GM23338 (cell line): ENCODE data around the gene CBY3. TPM values are rescaled to one million over a fixed set of nuclear protein-coding genes. Genes with fewer than 3 reads are reported as not detected.
A peak's percentile ranks its signal among the peaks of the same experiment; 100 is the strongest.
"Not testable (repeated sequence)": the region's sequence is repeated elsewhere in the genome, so short reads cannot be mapped to it uniquely, and the experiment has no call there.

Source experiments
- ATAC-seq: fragments of 200-7000 bp; cut with Tn5 transposase; 3 replicates; pipeline ENCODE4 v1.9.1; 2020
- DNase-seq: peaks from one replicate; pipeline ENCODE4 v3.0.0-alpha.2; 2015; ENCODE audit warnings: low spot score
- H2AFZ ChIP-seq: fragments of 200-600 bp; sonication (generic); 2 replicates; pipeline ENCODE4 v1.8.0; 2016; ENCODE audit warnings: antibody characterized with exemption, mild to moderate bottlenecking, moderate library complexity
- H3F3A ChIP-seq: fragments of 200-600 bp; sonication (generic); replicated peaks from 2 replicates; pipeline ENCODE4 v1.8.0; 2017; ENCODE audit warnings: antibody characterized with exemption, mixed run types, low read depth
- H3K27ac ChIP-seq: fragments of 200-600 bp; sonication (generic); 2 replicates; pipeline ENCODE4 v1.6.1; 2016; ENCODE audit warnings: low read depth
- H3K27me3 ChIP-seq: fragments of 200-600 bp; sonication (generic); 2 replicates; pipeline ENCODE4 v1.8.0; 2016; ENCODE audit warnings: mild to moderate bottlenecking, mixed run types, moderate library complexity; ENCODE audit not compliant: insufficient read depth
- H3K36me3 ChIP-seq: fragments of 200-600 bp; sonication (generic); 2 replicates; pipeline ENCODE4 v1.8.0; 2016; ENCODE audit warnings: mild to moderate bottlenecking; ENCODE audit not compliant: insufficient read depth
- H3K4me1 ChIP-seq: fragments of 200-600 bp; sonication (generic); 2 replicates; pipeline ENCODE4 v1.8.0; 2016; ENCODE audit warnings: mild to moderate bottlenecking, moderate library complexity; ENCODE audit not compliant: insufficient read depth
- H3K4me2 ChIP-seq: fragments of 200-600 bp; sonication (generic); 2 replicates; pipeline ENCODE4 v1.7.1; 2017; ENCODE audit warnings: mixed run types
- H3K4me3 ChIP-seq: fragments of 200-600 bp; sonication (generic); 2 replicates; pipeline ENCODE4 v1.6.1; 2016; ENCODE audit warnings: mixed run types
- H3K79me2 ChIP-seq: fragments of 200-600 bp; sonication (generic); replicated peaks from 2 replicates; pipeline ENCODE4 v1.8.0; 2017; ENCODE audit warnings: mild to moderate bottlenecking; ENCODE audit not compliant: insufficient read depth
- H3K9me2 ChIP-seq: fragments of 200-600 bp; sonication (generic); 2 replicates; pipeline ENCODE4 v1.8.0; 2017; ENCODE audit not compliant: insufficient read depth
- H4K20me1 ChIP-seq: fragments of 200-600 bp; sonication (generic); replicated peaks from 2 replicates; pipeline ENCODE4 v1.8.0; 2017; ENCODE audit warnings: mild to moderate bottlenecking; ENCODE audit not compliant: insufficient read depth
- H3K27ac Mint-ChIP-seq: 2 replicates; pipeline ENCODE4 v1.8.0; 2020; ENCODE audit warnings: inconsistent platforms, mild to moderate bottlenecking, moderate library complexity, mixed read lengths
- H3K27me3 Mint-ChIP-seq: 3 replicates; pipeline ENCODE4 v1.8.0; 2022; ENCODE audit warnings: low read depth, mild to moderate bottlenecking, moderate library complexity, mixed read lengths, inconsistent platforms; ENCODE audit not compliant: insufficient read depth, poor library complexity
- H3K36me3 Mint-ChIP-seq: 3 replicates; pipeline ENCODE4 v1.8.0; 2021; ENCODE audit warnings: low read depth, mild to moderate bottlenecking, inconsistent platforms, moderate library complexity, mixed read lengths
- H3K4me1 Mint-ChIP-seq: 3 replicates; pipeline ENCODE4 v1.8.0; 2020; ENCODE audit warnings: mild to moderate bottlenecking, inconsistent platforms, mixed read lengths
- H3K4me3 Mint-ChIP-seq: 3 replicates; pipeline ENCODE4 v1.8.0; 2021; ENCODE audit warnings: moderate library complexity, mild to moderate bottlenecking, inconsistent platforms, mixed read lengths
- H3K9me3 Mint-ChIP-seq: 3 replicates; pipeline ENCODE4 v1.8.0; 2020; ENCODE audit warnings: moderate library complexity, mild to moderate bottlenecking, inconsistent platforms, mixed read lengths
- polyA plus RNA-seq: library from polyadenylated mRNA; unstranded; fragments of >200 nt; fragmentation: Nextera tagmentation; extraction: Ambion mirVana; gene quantifications from 2 replicates; pipeline ENCODE4 v1.2.1, GENCODE V29; 2016
- total RNA-seq: library from RNA; depleted of rRNA; stranded (reverse); fragments of >200 nt; shearing (Covaris generic); gene quantifications from 2 replicates; pipeline ENCODE4 v1.2.3, GENCODE V29; 2014

The CBY3 gene
- total and polyA plus RNA-seq, 2 experiments from 2014 or later, result 0.37 to 0.52 TPM

- not testable (repeated sequence) for H3K36me3 ChIP-seq, H3K4me2 ChIP-seq, H3K27ac Mint-ChIP-seq, H3K9me2 ChIP-seq, DNase-seq, H3K4me3 Mint-ChIP-seq, H3K4me3 ChIP-seq, H4K20me1 ChIP-seq, H3K4me1 Mint-ChIP-seq, H3K27me3 ChIP-seq, H3K27ac ChIP-seq, H3K79me2 ChIP-seq, H3F3A ChIP-seq, H3K36me3 Mint-ChIP-seq, H3K4me1 ChIP-seq, H3K9me3 Mint-ChIP-seq, H2AFZ ChIP-seq
- H3K27me3 Mint-ChIP-seq, result peaks cover 11% of the 10 kb centered on the region
- peak; percentile 72 for ATAC-seq
Measured at GRCh38 chr5:179644766-179645165, 36.1 kb downstream of the CBY3 start.

DNA sequence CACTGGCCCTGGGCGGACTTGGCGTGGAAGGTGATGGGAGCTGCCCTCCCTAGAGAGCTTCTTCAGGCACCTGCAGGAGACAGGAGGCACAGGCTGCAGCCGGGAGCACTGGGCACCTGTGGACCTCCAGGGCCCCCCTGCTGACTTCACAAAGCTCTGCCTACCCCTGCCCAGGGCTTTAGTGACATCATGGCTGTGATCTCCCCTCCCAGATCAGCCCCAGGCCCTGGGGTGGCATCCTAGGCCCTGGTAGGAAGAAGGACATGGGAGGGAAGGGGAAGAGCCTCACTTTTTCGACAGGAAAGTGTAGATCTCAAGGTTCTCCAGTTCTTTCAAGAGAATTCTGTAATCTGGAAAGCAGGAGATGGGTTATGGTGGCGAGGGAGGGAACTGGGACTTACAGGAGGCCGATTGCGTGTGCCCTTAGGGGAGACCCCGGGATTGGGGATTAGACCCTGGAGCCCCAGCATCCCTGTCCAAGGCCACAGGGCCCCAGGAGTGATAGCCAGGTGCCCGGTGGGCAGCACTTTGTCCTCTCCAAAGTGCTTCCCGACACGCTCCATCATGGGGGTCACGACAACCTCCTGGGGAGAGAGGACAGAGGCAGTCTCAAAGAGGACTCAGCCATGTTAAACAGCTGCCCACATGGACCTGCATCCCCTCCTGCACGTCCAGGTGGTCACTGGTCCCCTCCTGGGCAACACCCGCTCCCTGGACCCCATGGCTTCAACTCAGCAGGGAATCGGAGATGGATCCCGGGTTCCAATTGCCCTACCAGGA, 37.5 kb downstream of the CBY3 start:
- peaks cover 17% of the 10 kb centered on the region for H3K27me3 Mint-ChIP-seq
- H3K27ac ChIP-seq, H3K27ac Mint-ChIP-seq, H3K9me3 Mint-ChIP-seq, H3F3A ChIP-seq, H3K79me2 ChIP-seq, H3K36me3 ChIP-seq, H3K36me3 Mint-ChIP-seq, H3K9me2 ChIP-seq, H3K4me1 Mint-ChIP-seq, H3K27me3 ChIP-seq, H3K4me1 ChIP-seq, ATAC-seq, H4K20me1 ChIP-seq, H3K4me3 ChIP-seq, H3K4me3 Mint-ChIP-seq, H2AFZ ChIP-seq, DNase-seq, H3K4me2 ChIP-seq: not testable (repeated sequence)

GRCh38 chr5:179642626-179643025, 38.2 kb downstream of the CBY3 start:
- H3K4me2 ChIP-seq, H3K9me2 ChIP-seq, H4K20me1 ChIP-seq, ATAC-seq, H3K4me3 Mint-ChIP-seq, H3K79me2 ChIP-seq, H3K27me3 ChIP-seq, H3K27ac ChIP-seq, H3K36me3 ChIP-seq, H3K4me1 ChIP-seq, H3F3A ChIP-seq, H3K4me1 Mint-ChIP-seq, H3K27ac Mint-ChIP-seq, H3K4me3 ChIP-seq, H2AFZ ChIP-seq, H3K36me3 Mint-ChIP-seq, DNase-seq, H3K9me3 Mint-ChIP-seq: not testable (repeated sequence)
- H3K27me3 Mint-ChIP-seq, result peaks cover 17% of the 10 kb centered on the region

DNA sequence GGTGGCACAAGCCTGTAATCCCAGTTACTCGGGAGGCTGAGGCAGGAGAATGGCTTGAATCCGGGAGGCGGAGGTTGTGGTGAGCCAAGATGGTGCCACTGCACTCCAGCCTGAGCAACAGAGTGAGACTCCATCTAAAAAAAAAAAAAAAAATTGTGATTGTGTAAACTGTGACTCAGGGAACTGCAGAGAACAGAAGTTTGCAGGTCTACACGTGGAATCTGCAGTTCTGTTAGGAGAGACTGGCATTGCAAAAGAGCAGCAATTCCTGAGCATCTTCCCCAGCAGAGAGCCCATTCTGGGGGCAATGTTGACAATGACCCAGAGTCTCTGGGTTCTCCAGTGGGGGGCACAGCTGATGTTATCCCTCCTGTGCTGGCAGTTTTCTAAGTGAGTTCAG, 39.1 kb downstream of the CBY3 start:
- H3K4me2 ChIP-seq, H3K27ac ChIP-seq, H3F3A ChIP-seq, H3K9me2 ChIP-seq, H3K4me3 ChIP-seq, H3K9me3 Mint-ChIP-seq, H3K4me1 ChIP-seq, H3K27ac Mint-ChIP-seq, H4K20me1 ChIP-seq, H3K36me3 ChIP-seq, ATAC-seq, H3K4me3 Mint-ChIP-seq, H3K36me3 Mint-ChIP-seq, H3K79me2 ChIP-seq, H2AFZ ChIP-seq, H3K4me1 Mint-ChIP-seq, DNase-seq, H3K27me3 ChIP-seq: not testable (repeated sequence)
- peaks cover 17% of the 10 kb centered on the region for H3K27me3 Mint-ChIP-seq

- H3K9me2 ChIP-seq, H3K27ac ChIP-seq, H3K4me1 ChIP-seq, H3K36me3 ChIP-seq, H3K4me3 Mint-ChIP-seq, H3K79me2 ChIP-seq, H3K4me1 Mint-ChIP-seq, H2AFZ ChIP-seq, H3K4me2 ChIP-seq, H3K27me3 ChIP-seq, H3K4me3 ChIP-seq, H3K36me3 Mint-ChIP-seq, H3F3A ChIP-seq, DNase-seq, H3K9me3 Mint-ChIP-seq, H4K20me1 ChIP-seq, H3K27ac Mint-ChIP-seq, ATAC-seq: not testable (repeated sequence)
- H3K27me3 Mint-ChIP-seq, result peaks cover 13% of the 10 kb centered on the region
Measured at GRCh38 chr5:179639296-179639695, 41.5 kb downstream of the CBY3 start.

- not testable (repeated sequence) for H3K4me3 Mint-ChIP-seq, H3K27me3 Mint-ChIP-seq
Measured at GRCh38 chr5:179634370-179635172, 46.3 kb downstream of the CBY3 start.

More at GRCh38 chr5:179634370-179635172, 46.3 kb downstream of the CBY3 start:
- H3K79me2 ChIP-seq, H3K4me1 Mint-ChIP-seq, H3K9me2 ChIP-seq, DNase-seq, H3K27ac Mint-ChIP-seq, H3K4me2 ChIP-seq, H3K9me3 Mint-ChIP-seq, H3K27me3 ChIP-seq, H3K4me3 ChIP-seq, H2AFZ ChIP-seq, H3K27ac ChIP-seq, H3K36me3 Mint-ChIP-seq, H4K20me1 ChIP-seq, H3F3A ChIP-seq, H3K36me3 ChIP-seq, H3K4me1 ChIP-seq: not testable (repeated sequence)
- ATAC-seq, result peak; percentile 93
